Lung (tissue), 12 donors: ENCODE results near the gene HPCA. TPM values are rescaled to one million over a fixed set of nuclear protein-coding genes. Genes with fewer than 3 reads are reported as not detected.

Experiments
- ATAC-seq: fragments of 200-7000 bp; cut with Tn5 transposase; one replicate; pipeline ENCODE4 v1.9.1; 2020; ENCODE audit warnings: moderate number of reproducible peaks; ENCODE audit not compliant: insufficient read depth, low FRiP score
- DNase-seq, 3 donors: peaks; one replicate each; pipeline ENCODE4 v3.0.0-alpha.2; 2013 to 2017
- H3K27ac ChIP-seq, 2 donors: one replicate each; pipeline ENCODE4 v1.5.1; 2013; ENCODE audit warnings: mild to moderate bottlenecking in 2 of 2, moderate library complexity in 2 of 2, control low read depth in 1 of 2, inconsistent platforms in 1 of 2, low read depth in 1 of 2, low read length in 1 of 2
- H3K27me3 ChIP-seq, 3 donors: one replicate each; pipeline ENCODE4 v1.5.1; 2013; ENCODE audit warnings: low read length in 2 of 3; ENCODE audit not compliant: control insufficient read depth in 3 of 3, insufficient read depth in 3 of 3
- H3K36me3 ChIP-seq, 4 donors: one replicate each; pipeline ENCODE4 v1.5.1; 2013; ENCODE audit warnings: low read length in 4 of 4, mild to moderate bottlenecking in 1 of 4, moderate library complexity in 1 of 4; ENCODE audit not compliant: control insufficient read depth in 4 of 4, insufficient read depth in 4 of 4
- H3K4me1 ChIP-seq, 5 donors: one replicate each; pipeline ENCODE4 v1.5.1; 2013; ENCODE audit warnings: low read length in 5 of 5, mild to moderate bottlenecking in 2 of 5, moderate library complexity in 1 of 5; ENCODE audit not compliant: control insufficient read depth in 5 of 5, insufficient read depth in 5 of 5
- H3K4me3 ChIP-seq: one replicate; pipeline ENCODE4 v1.5.1; 2013; ENCODE audit warnings: mild to moderate bottlenecking, control low read depth, moderate library complexity
- H3K9ac ChIP-seq, 2 donors: one replicate each; pipeline ENCODE4 v1.5.1; 2013; ENCODE audit warnings: low read length in 2 of 2, control low read depth in 1 of 2; ENCODE audit not compliant: insufficient read depth in 1 of 2
- H3K9me3 ChIP-seq, 4 donors: one replicate each; pipeline ENCODE4 v1.5.1; 2013; ENCODE audit warnings: low read length in 3 of 4, mild to moderate bottlenecking in 1 of 4, moderate library complexity in 1 of 4; ENCODE audit not compliant: control insufficient read depth in 4 of 4, insufficient read depth in 3 of 4
- CTCF ChIP-seq: IDR thresholded peaks from 2 replicates; pipeline ENCODE4 v1.5.1; 2012; ENCODE audit warnings: mild to moderate bottlenecking; ENCODE audit errors: control extremely low read depth, extremely low read depth
- WGBS, 2 donors: extraction: QIAGEN DNeasy Blood & Tissue Kit; methylation state at CpG; one replicate each; pipeline ENCODE4 v1.1.7; 2013; 5-methylcytosine and 5-hydroxymethylcytosine counted together
- polyA plus RNA-seq, 2 donors: library from polyadenylated mRNA; stranded (reverse); fragments of 200-250 nt; gene quantifications; one replicate each; pipeline ENCODE4 v1.2.1, GENCODE V29; 2013
- total RNA-seq, 2 donors: library from RNA; depleted of rRNA in 1 of 2; stranded (reverse); fragments of >200 nt in 1 of 2; gene quantifications; one replicate each; pipeline ENCODE4 v1.2.1, GENCODE V29; 2014 to 2021
- donor health status: control.
- donor health status: control.
- donor health status: Bipolar disorder and iron deficiency.
- donor health status: healthy.
- donor health status: DM: yes; HTN: yes; CAD: no.

Gene HPCA
- total and polyA plus RNA-seq, 4 donors: 0.19 to 1.3 (median 0.40) TPM; not detected in 1

- H3K36me3 ChIP-seq: no peaks in the 10 kb centered on the region
- DNase-seq (no peak), ATAC-seq (no peak)
- H3K27ac ChIP-seq: no peak overlapping the region
- no peaks in the 10 kb centered on the region for H3K9me3 ChIP-seq
- H3K9ac ChIP-seq: no peak overlapping the region
- no peak for TF ChIP-seq CTCF
- no peak overlapping the region for H3K4me3 ChIP-seq
- peaks cover 3 to 32% (median 15%) of the 10 kb centered on the region in 3 donors for H3K27me3 ChIP-seq
- WGBS, 2 donors: 75 to 79% methylated on average over 7 of the region's 7 CpGs
- H3K4me1 ChIP-seq: peaks cover 0 to 10% (median 0%) of the 10 kb centered on the region in 5 donors
Measured at GRCh38 chr1:32883338-32884031, 2.8 kb upstream of the HPCA start.

- TF ChIP-seq CTCF: no peak
- H3K27me3 ChIP-seq: peaks cover 3 to 32% (median 15%) of the 10 kb centered on the region in 3 donors
- ATAC-seq (no peak), DNase-seq (no peak)
- H3K36me3 ChIP-seq: no peaks in the 10 kb centered on the region
- peaks cover 0 to 10% (median 0%) of the 10 kb centered on the region in 5 donors for H3K4me1 ChIP-seq
- 54 to 60% methylated on average over 4 of the region's 4 CpGs for WGBS, 2 donors
- H3K9me3 ChIP-seq: peaks cover 0 to 2% (median 0%) of the 10 kb centered on the region in 4 donors
- no peak overlapping the region for H3K27ac ChIP-seq
- H3K9ac ChIP-seq: no peak overlapping the region
- no peak overlapping the region for H3K4me3 ChIP-seq
Measured at GRCh38 chr1:32884032-32884372, 2.3 kb upstream of the HPCA start.

- Histone ChIP-seq H3K9me3 (peaks cover 0 to 2% (median 0%) of the 10 kb centered on the region in 4 donors), H3K36me3 (no peaks in the 10 kb centered on the region), H3K27ac (no peak overlapping the region), H3K4me3 (no peak overlapping the region), H3K27me3 (peaks cover 3 to 33% (median 15%) of the 10 kb centered on the region in 3 donors), H3K9ac (no peak overlapping the region), H3K4me1 (peaks cover 0 to 10% (median 0%) of the 10 kb centered on the region in 5 donors)
- WGBS, 2 donors: 42 to 44% methylated on average over 12 of the region's 12 CpGs
- DNase-seq (no peak), ATAC-seq (no peak)
- TF ChIP-seq CTCF: no peak
Measured at GRCh38 chr1:32884726-32885125, 1.6 kb upstream of the HPCA start.

- 13 to 16% methylated on average over 8 of the region's 8 CpGs for WGBS, 2 donors
- H3K36me3 ChIP-seq: no peaks in the 10 kb centered on the region
- peaks cover 0 to 2% (median 0%) of the 10 kb centered on the region in 4 donors for H3K9me3 ChIP-seq
- no peak overlapping the region for H3K4me3 ChIP-seq
- TF ChIP-seq CTCF: no peak
- DNase-seq (no peak), ATAC-seq (no peak)
- H3K4me1 ChIP-seq: peaks cover 0 to 10% (median 0%) of the 10 kb centered on the region in 5 donors
- H3K9ac ChIP-seq: no peak overlapping the region
- no peak overlapping the region for H3K27ac ChIP-seq
- peaks cover 3 to 37% (median 15%) of the 10 kb centered on the region in 3 donors for H3K27me3 ChIP-seq
Measured at GRCh38 chr1:32885676-32886003, 651 bp upstream of the HPCA start.
